GM19351 (cell line): ENCODE results near the gene ART4.
A peak's percentile ranks its signal among the peaks of the same experiment; 100 is the strongest.

Experiments
- ATAC-seq: cut with Tn5 transposase; IDR thresholded peaks from one replicate; pipeline ENCODE4 v1.9.1; 2021; ENCODE audit warnings: mild to moderate bottlenecking, moderate library complexity; ENCODE audit not compliant: unreplicated experiment

ART4 gene

DNA sequence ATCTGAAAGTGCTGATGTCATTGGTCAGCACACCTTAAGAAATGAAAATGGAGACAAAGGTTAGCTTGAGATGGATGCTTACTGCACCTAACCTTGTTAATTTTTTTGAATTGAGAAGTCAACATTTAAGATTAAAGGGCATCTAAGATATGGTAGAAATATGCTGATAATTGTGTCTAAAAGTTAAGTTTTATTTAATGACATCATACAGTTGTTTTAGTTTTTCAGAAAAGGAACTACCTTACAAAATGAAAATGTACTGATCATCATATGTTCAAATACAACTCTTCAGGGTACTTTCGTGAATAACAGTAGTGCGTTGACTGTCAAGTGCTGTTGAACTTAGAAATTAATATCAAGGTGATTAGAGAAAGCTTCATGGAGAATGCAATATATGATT lies 31.8 kb downstream of the ART4 start:
- ATAC-seq = no peak

- no peak for ATAC-seq
These were observed 32.3 kb downstream of the ART4 start for GRCh38 chr12:14810953-14811483.

DNA sequence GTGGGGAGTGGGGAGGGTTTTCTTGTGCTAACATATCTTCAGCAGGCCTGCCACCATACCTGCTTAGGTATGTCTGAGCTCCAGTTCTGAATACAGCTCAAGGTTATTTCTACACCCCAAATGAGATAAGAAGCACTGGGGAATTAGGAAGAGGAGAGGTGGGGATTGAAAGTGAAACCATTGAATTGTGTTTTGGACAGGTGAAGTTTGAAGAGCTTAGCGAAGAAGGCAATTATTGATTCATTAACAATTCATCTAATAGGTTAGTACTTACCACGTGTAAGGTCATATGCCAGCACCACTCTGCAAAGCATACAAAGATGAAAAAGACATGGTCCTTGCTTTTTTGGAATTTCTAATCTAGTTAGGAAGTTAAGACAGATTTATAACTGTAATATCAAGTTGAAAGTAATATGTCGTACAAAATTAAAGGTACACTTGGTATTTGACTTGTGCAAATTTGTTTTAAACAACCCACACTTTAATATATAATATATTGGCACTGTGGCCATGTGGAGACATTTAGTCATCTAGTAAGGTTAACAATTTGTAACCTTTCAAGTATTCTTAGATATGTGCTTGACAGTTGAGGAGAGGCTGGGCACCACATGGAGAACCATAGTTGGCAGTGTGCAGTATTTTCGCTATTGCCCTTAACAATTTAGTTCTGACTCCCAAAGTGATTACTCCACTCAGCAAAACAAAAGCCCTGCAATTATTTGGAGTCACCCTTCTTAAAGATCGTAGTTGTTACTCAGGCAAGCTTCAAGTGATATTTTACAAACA lies 33.0 kb downstream of the ART4 start:
- no peak for ATAC-seq

- peak; percentile 12 for ATAC-seq
These were observed 39.5 kb downstream of the ART4 start for GRCh38 chr12:14803830-14804160.

DNA sequence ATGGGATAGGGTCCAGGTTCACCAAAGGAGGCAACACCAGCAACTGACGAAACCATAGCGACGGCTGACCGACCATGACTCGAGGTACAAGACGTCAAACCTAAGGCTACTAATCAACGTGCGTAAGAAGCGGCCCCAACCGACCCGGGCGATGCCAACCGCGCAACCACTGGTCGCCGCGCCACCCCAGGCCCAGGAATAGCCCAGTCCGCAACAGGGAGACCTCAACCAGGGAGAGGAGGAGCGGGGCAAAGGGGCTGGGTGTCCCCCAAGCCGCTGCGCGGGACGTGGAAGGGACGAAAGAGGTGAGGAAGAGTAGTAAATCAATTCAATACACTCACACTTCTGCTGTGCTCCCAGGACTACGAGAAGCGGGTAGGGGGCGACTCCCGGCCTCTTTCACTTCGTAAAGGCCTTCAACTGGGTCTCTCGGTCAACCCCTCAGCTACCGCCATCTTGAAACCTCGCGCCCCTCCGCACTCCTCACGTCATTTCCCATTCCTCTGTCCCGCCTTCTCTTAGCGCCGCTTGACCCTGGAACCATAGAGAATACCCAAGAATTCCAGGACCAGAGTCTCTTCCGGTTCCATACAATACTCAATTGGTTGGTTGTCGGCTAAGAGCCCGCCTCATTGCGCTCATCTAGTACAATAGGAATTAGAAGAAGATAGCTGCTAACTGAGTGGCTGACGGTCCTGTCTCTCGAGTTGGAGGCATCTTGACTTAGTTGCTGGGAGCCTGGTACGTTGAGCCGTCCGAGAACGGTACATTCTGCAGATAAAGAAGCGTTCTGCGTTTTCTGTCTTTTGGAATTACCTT lies 40.1 kb downstream of the ART4 start, which contains the start of the genes C12orf60 and WBP11:
C12orf60 (plus strand) TSS at position 660 of the 819 bp plus-strand sequence. CDS start 19,266 bp downstream, outside the sequence.
WBP11 (minus strand) TSS at position 468 of the 819 bp plus-strand sequence. CDS start 2,095 bp downstream, outside the sequence.
- peak; percentile 99 for ATAC-seq

DNA sequence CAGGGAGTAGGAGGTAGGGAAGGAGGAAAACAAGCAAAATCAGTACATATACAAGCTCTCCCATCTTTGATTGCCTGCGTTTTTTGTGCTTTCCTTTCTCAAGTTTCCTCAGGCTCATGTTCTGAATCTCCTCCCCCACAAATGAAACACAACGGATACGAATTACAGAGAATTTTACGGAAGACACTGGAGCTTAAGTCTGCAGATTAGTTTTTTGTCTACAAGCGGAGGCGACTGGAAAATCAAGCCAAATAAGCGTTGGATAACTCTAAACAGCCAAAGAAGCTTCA lies 40.7 kb downstream of the ART4 start:
- ATAC-seq = no peak

GRCh38 chr12:14802247-14802646 lies 41.1 kb downstream of the ART4 start:
- no peak for ATAC-seq

- ATAC-seq = no peak
These were observed 48.3 kb downstream of the ART4 start for GRCh38 chr12:14795028-14795448.

DNA sequence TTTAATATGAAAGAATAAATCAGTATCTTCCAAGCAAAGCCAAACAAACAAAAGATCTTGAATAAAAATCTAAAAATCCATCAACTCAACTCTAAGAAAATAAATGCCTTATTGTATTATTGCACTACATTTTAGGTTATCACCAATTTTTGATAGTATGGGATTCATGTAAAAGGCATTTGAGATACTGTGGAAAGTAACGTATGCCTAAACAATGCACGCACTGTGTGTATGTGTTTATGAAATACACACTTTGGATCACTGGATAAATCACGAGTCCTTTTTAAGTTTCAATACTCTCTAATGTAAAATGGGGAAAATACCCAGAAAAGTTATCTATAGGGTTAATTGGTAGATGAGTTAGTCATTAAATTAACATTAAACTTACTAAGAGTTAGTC lies 57.8 kb downstream of the ART4 start:
- no peak for ATAC-seq

DNA sequence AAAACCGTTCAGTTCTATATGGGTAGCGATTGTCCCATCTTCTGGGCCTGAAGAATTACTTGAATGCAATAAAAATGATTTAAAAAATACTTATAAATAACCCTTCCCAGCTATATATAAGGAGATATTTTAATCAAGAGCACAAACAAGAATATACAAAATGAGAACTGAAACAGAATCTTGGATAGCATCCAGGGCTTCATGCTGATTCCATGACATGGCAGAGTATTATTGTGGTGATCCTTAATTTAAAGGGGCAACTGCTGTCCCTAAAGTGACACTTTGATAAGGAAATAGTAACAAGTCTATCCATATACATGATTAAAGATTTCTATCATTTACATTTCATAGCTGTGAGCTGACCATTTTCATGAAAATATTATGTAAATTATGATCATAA lies 58.9 kb downstream of the ART4 start:
- no peak for ATAC-seq

GRCh38 chr12:14782756-14783155 lies 60.6 kb downstream of the ART4 start:
- ATAC-seq = peak; percentile 72

- ATAC-seq = no peak
These were observed 61.8 kb downstream of the ART4 start for GRCh38 chr12:14781563-14781962.

- ATAC-seq = no peak
These were observed 62.5 kb downstream of the ART4 start for GRCh38 chr12:14780859-14781258.

DNA sequence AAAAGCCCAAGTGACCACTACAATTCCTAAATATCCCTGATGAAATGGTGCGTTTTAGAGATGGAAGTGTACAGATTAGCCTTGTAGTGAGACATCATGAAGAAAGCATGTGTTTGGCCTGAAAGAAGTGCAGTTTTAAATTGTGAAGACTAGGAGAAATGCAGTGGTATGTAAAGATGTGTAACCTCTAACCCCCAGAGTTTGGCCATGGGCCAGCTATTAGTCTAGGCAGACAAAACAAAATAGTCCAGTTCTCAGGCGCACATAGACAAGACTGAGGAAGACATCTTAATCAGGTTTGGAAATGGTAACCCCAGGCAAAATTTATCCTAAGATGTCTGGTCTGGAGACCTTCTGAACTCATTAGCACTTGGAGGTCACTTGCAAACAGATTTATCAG lies 63.5 kb downstream of the ART4 start:
- ATAC-seq = no peak

- ATAC-seq = no peak
These were observed 66.1 kb downstream of the ART4 start for GRCh38 chr12:14777271-14777670.

GRCh38 chr12:14776236-14776961 lies 66.9 kb downstream of the ART4 start:
- ATAC-seq = no peak

GRCh38 chr12:14775636-14775980 lies 67.7 kb downstream of the ART4 start:
- ATAC-seq = no peak
